K562 (cell line): Measurements from ENCODE around the gene RNU5D-1. TPM values are rescaled to one million over a fixed set of nuclear protein-coding genes. Genes with fewer than 3 reads are reported as not detected.

Source experiments
- DIDO1 ChIP-seq: fragments of 450-650 bp; IDR thresholded peaks from 2 replicates; pipeline ENCODE4 v1.6.1; 2016; ENCODE audit warnings: low read depth, missing biosample characterization, missing genetic modification characterization
- HDAC1 ChIP-seq, 2 experiments: fragments of 450-650 bp; IDR thresholded peaks; 2 replicates each; pipeline ENCODE4 v1.6.1; 2016 to 2017; ENCODE audit warnings: inconsistent platforms in 1 of 2, mild to moderate bottlenecking in 1 of 2, moderate library complexity in 1 of 2
- HNRNPH1 ChIP-seq: fragments of 200-400 bp; formaldehyde crosslinking; optimal IDR thresholded peaks from 2 replicates; pipeline ENCODE3; 2017; ENCODE audit warnings: low read depth, mild to moderate bottlenecking, low read length, moderate library complexity
- KLF16 ChIP-seq: IDR thresholded peaks from 2 replicates; pipeline ENCODE4 v1.6.1; 2016; ENCODE audit warnings: antibody characterized with exemption
- MYNN ChIP-seq, 2 experiments: sonication (generic); formaldehyde crosslinking in 1 of 2; IDR thresholded peaks; 2 replicates each; pipeline versions ENCODE4 v1.5.0 to v1.6.1; 2016 to 2020; ENCODE audit warnings: antibody characterized with exemption in 1 of 2, missing genetic modification reagents in 1 of 2
- PHF21A ChIP-seq: fragments of 450-650 bp; IDR thresholded peaks from 2 replicates; pipeline ENCODE4 v1.6.1; 2017; ENCODE audit warnings: low read depth, borderline replicate concordance
- REST ChIP-seq, 2 experiments: fragments of 450-650 bp; formaldehyde crosslinking in 1 of 2; IDR thresholded peaks; 2 replicates each; pipeline versions ENCODE4 v1.4.0 to v1.6.1; 2014 to 2020; ENCODE audit warnings: mild to moderate bottlenecking in 2 of 2, borderline replicate concordance in 1 of 2, low read depth in 1 of 2
- SMC3 ChIP-seq: conservative IDR thresholded peaks from 2 replicates; pipeline ENCODE4 v1.6.1; 2011; ENCODE audit warnings: low read depth, low read length, improper control_type of control experiment; ENCODE audit not compliant: insufficient read depth
- ZBTB33 ChIP-seq: sonication (generic); formaldehyde crosslinking; IDR thresholded peaks from 2 replicates; pipeline ENCODE4 v1.8.1; 2023; ENCODE audit warnings: mild to moderate bottlenecking, missing genetic modification reagents
- ZBTB43 ChIP-seq: sonication (generic); formaldehyde crosslinking; IDR thresholded peaks from 2 replicates; pipeline ENCODE4 v1.8.0; 2023; ENCODE audit warnings: mild to moderate bottlenecking, missing genetic modification reagents
- ZFP36 ChIP-seq: fragments of 150-350 bp; IDR thresholded peaks from 2 replicates; pipeline ENCODE4 v1.6.1; 2018; ENCODE audit warnings: low read length, low read depth; ENCODE audit not compliant: partially characterized antibody
- ZKSCAN1 ChIP-seq: fragments of 150-350 bp; IDR thresholded peaks from 2 replicates; pipeline ENCODE4 v1.6.1; 2016; ENCODE audit warnings: low read depth, low read length
- ZNF140 ChIP-seq: fragments of 250-450 bp; sonication (Bioruptor Pico); IDR thresholded peaks from 2 replicates; pipeline ENCODE4 v1.8.0; 2021; ENCODE audit warnings: moderate library complexity, mild to moderate bottlenecking, inconsistent platforms
- ZNF561 ChIP-seq: fragments of 450-650 bp; formaldehyde crosslinking; conservative IDR thresholded peaks from 2 replicates; pipeline ENCODE4 v1.4.0; 2020; ENCODE audit warnings: mild to moderate bottlenecking, moderate library complexity
- ZNF830 ChIP-seq: fragments of 250-450 bp; sonication (Bioruptor Pico); IDR thresholded peaks from 2 replicates; pipeline ENCODE4 v1.5.0; 2021; ENCODE audit warnings: mild to moderate bottlenecking
- polyA plus RNA-seq, 8 experiments: library from polyadenylated mRNA; depleted of rRNA in 4 of 8; stranded (reverse) in 5 of 8; unstranded in 3 of 8; fragments of >200 nt; fragmentation: Nextera tagmentation in 2 of 8; fragmentation: Illumina TruSeq in 1 of 8; extraction: Ambion mirVana in 2 of 8; extraction: Trizol in 1 of 8; gene quantifications; 2 replicates each; pipeline versions ENCODE4 v1.2.1 to v1.2.3, GENCODE V29; 2011 to 2014; ENCODE audit warnings: inconsistent platforms in 1 of 8, missing spikeins in 1 of 8
- total RNA-seq, 7 experiments: library from RNA; depleted of rRNA in 6 of 7; stranded (reverse); fragments of >200 nt in 6 of 7; fragmentation: Illumina TruSeq in 2 of 7; extraction: Trizol in 2 of 7; gene quantifications; 2 replicates each; pipeline versions ENCODE4 v1.2.1 to v1.2.3, GENCODE V29; 2011 to 2021; ENCODE audit warnings: low replicate concordance in 1 of 7

The RNU5D-1 gene
- total and polyA plus RNA-seq, 9 of the 15 experiments (the other 6 are each of a cell fraction or from before 2014, with no cell fraction given): under 0.01 TPM; not detected in 8

GRCh38 chr1:44730741-44731512, at the start of gene RNU5D-1 (continued):
- TF ChIP-seq PHF21A: peak; percentile 93; the same call in 1 of the 2 replicates
- peak; percentile 62; the same call in 1 of the 2 replicates for TF ChIP-seq SMC3
- no peak; the same call in 1 of the 2 replicates for TF ChIP-seq REST (IDR thresholded peaks at IDR 0.05; ENCODE audit: borderline replicate concordance)
- peak; percentile 80; the same call in 1 of the 2 replicates for TF ChIP-seq REST (CRISPR knock-in tag; IDR thresholded peaks at IDR 0.05; ENCODE audit: low read depth)
- peak; percentile 47 to 79; a peak in 3 of 4 replicates for TF ChIP-seq HDAC1 (IDR thresholded peaks at IDR 0.05)
- peak; percentile 82 for TF ChIP-seq MYNN (IDR thresholded peaks at IDR 0.05)
- TF ChIP-seq MYNN (CRISPR knock-in tag; IDR thresholded peaks at IDR 0.05): no peak
- peak; percentile 84 for TF ChIP-seq HNRNPH1
- peak; percentile 81; the same call in 1 of the 2 replicates for TF ChIP-seq ZKSCAN1
- TF ChIP-seq KLF16: peak; percentile 51; the same call in 1 of the 2 replicates
- peak; percentile 94 for TF ChIP-seq ZNF561 (CRISPR knock-in tag)
- no peak for TF ChIP-seq ZNF140 (CRISPR knock-in tag)
- TF ChIP-seq DIDO1 (tag): peak; percentile 31; the same call in 1 of the 2 replicates
- TF ChIP-seq ZNF830: peak; percentile 99
- TF ChIP-seq ZBTB33 (CRISPR knock-in tag): peak; percentile 54; the same call in 1 of the 2 replicates
- TF ChIP-seq ZBTB43 (CRISPR knock-in tag): peak; percentile 87
- no peak for TF ChIP-seq ZFP36
